ENCODE data around the gene TMC4. TPM values are rescaled to one million over a fixed set of nuclear protein-coding genes. Genes with fewer than 3 reads are reported as not detected.
A peak's percentile ranks its signal among the peaks of the same experiment; 100 is the strongest.

TMC4 gene
- total RNA-seq, 1 experiment from 2014 or later: 175 TPM

DNA sequence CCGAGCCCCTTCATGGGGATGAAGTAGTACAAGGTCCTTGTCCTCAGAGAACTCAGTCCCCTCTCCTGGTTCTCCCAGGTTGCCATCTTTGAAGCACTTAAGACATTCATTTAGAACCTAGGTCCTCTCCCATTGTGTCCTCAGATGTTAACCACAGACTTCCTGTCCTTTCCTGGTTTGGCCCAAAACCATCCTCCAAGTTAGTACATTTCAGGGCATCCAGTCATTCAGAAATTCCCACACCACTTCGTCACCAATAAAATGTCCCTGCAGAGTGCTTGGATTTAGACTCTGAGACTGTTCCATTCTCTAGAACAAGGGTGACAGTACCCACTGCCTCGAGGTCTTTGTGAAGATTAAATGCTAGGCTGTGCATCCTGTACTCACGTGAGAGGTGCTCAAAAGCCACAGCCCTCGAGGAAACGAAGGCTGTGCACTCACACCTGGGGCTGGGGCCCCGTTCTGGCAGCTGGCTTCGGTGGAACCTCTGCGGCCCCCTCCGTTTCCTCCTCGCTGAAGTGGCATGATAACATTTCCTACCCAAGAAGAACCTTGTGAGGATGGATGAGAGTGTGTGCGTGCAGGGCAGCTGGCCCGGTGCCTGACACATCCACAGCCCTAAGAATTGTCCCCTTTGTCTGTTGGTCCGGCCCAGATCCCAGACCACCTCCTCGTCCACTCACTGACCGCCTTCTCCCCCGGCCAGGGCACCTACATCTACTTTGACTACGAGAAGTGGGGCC is 18.2 kb downstream of the TMC4 start:
- Histone ChIP-seq H3K9me3 (ENCODE audit: insufficient read depth, low read depth) (no peaks in the 10 kb centered on the region), H3K36me3 (ENCODE audit: low read depth) (peaks cover 16% of the 10 kb centered on the region), H3K79me2 (ENCODE audit: low read depth) (peaks cover 14% of the 10 kb centered on the region), H3K4me2 (no peak overlapping the region), H3K27ac (no peak overlapping the region), H4K20me1 (ENCODE audit: insufficient read depth) (peaks cover 40% of the 10 kb centered on the region), H2AFZ (no peak overlapping the region), H3K9me2 (ENCODE audit: insufficient read depth) (no peaks in the 10 kb centered on the region), H3K4me3 (no peak overlapping the region), H3K4me1 (replicated peaks; ENCODE audit: insufficient read depth) (peaks cover 12% of the 10 kb centered on the region), H3K27me3 (ENCODE audit: insufficient read depth, low read depth) (no peaks in the 10 kb centered on the region), H3F3A (ENCODE audit: insufficient read depth, low read depth) (peaks cover 77% of the 10 kb centered on the region)
- DNase-seq: peak in 1 of 2 experiments; percentile 30
- POLR2A ChIA-PET (ENCODE audit: unreplicated experiment): no interaction called here
- BruUV-seq (replicated peaks): no TSS peak
- CTCF ChIA-PET: no interaction called here
- intact Hi-C loops (cut with micrococcal nuclease; ENCODE audit: unreplicated experiment): no loop called here
- TF ChIP-seq, protein P1, sequence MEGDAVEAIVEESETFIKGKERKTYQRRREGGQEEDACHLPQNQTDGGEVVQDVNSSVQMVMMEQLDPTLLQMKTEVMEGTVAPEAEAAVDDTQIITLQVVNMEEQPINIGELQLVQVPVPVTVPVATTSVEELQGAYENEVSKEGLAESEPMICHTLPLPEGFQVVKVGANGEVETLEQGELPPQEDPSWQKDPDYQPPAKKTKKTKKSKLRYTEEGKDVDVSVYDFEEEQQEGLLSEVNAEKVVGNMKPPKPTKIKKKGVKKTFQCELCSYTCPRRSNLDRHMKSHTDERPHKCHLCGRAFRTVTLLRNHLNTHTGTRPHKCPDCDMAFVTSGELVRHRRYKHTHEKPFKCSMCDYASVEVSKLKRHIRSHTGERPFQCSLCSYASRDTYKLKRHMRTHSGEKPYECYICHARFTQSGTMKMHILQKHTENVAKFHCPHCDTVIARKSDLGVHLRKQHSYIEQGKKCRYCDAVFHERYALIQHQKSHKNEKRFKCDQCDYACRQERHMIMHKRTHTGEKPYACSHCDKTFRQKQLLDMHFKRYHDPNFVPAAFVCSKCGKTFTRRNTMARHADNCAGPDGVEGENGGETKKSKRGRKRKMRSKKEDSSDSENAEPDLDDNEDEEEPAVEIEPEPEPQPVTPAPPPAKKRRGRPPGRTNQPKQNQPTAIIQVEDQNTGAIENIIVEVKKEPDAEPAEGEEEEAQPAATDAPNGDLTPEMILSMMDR (conservative IDR thresholded peaks at IDR 0.05): no peak
- no peak for TF ChIP-seq EZH2 (IDR thresholded peaks at IDR 0.05; ENCODE audit: low read depth)

DNA sequence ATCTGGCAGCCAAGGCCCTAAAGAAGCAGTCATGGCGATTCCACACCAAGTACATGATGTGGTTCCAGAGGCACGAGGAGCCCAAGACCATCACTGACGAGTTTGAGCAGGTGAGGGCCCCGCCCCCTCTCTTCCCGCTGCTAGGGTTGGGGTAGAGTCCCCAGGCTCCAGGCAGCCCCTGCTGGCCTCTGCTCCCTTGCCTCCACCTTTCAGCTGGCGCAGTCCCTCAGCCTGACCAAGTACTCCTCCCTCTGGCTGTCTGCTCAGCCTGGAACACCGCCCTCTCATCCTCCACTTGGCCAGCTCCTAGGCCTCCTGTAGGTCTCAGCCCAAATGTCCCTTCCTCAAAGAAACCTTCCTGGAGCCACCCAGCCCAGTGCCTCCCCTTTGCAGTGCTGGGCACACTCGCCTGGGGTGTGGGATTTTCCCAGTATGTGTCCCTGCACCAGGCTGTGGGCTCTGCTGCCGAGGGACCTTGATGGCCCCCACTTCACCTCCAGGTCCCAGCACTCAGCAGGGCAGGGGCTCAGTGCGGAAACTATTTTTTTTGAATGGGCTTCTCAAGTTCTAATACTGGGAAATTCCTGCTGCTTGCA is 19.1 kb downstream of the TMC4 start:
- no peak overlapping the region for H3K4me3 ChIP-seq
- peaks cover 40% of the 10 kb centered on the region for H4K20me1 ChIP-seq (ENCODE audit: insufficient read depth)
- H3K4me1 ChIP-seq (replicated peaks; ENCODE audit: insufficient read depth): peaks cover 12% of the 10 kb centered on the region
- no peaks in the 10 kb centered on the region for H3K27me3 ChIP-seq (ENCODE audit: insufficient read depth, low read depth)
- peaks cover 16% of the 10 kb centered on the region for H3K36me3 ChIP-seq (ENCODE audit: low read depth)
- no peak overlapping the region for H2AFZ ChIP-seq
- no peaks in the 10 kb centered on the region for H3K9me2 ChIP-seq (ENCODE audit: insufficient read depth)
- H3K79me2 ChIP-seq (ENCODE audit: low read depth): peaks cover 11% of the 10 kb centered on the region
- H3F3A ChIP-seq (ENCODE audit: insufficient read depth, low read depth): peaks cover 78% of the 10 kb centered on the region
- TF ChIP-seq EZH2 (IDR thresholded peaks at IDR 0.05; ENCODE audit: low read depth): no peak
- TF ChIP-seq, protein P1 (conservative IDR thresholded peaks at IDR 0.05): no peak
- no TSS peak for BruUV-seq (replicated peaks)
- H3K4me2 ChIP-seq: no peak overlapping the region
- CTCF ChIA-PET: no interaction called here
- DNase-seq: peak in 1 of 2 experiments; percentile 28
- H3K9me3 ChIP-seq (ENCODE audit: insufficient read depth, low read depth): no peaks in the 10 kb centered on the region
- intact Hi-C loops (cut with micrococcal nuclease; ENCODE audit: unreplicated experiment): no loop called here
- POLR2A ChIA-PET (ENCODE audit: unreplicated experiment): no interaction called here
- no peak overlapping the region for H3K27ac ChIP-seq

DNA sequence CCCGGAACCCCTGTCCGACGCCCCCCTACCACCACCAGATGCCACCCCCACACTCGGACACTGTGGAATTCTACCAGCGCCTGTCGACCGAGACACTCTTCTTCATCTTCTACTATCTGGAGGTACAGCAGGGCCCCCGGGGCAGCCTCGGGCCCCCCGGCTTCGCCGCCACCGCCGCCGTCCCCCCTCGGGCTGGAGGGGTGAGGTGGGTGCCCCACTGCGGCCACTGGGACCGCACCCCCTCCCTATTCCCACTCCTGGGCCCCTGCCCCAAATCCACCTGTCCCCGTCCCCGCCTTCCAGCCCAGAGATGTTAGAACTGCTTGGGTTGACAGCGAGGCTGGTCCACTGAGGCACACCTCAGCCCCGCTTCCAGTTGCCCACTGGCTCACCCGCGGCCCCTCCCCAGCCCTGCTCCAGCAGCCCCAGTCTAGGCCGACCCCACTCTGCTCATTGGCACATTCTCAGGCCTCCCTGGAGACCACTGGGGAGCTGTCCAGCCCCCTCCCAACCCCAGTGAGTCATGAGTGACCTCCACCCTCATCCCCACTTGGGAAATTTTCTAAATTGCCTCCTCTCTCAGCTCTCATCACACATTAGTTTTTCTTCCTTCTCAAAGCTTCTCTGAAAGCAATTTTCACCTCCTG is 20.0 kb downstream of the TMC4 start:
- DNase-seq: peak in 1 of 2 experiments; percentile 9
- no TSS peak for BruUV-seq (replicated peaks)
- Histone ChIP-seq H3F3A (ENCODE audit: insufficient read depth, low read depth) (peaks cover 73% of the 10 kb centered on the region), H3K9me3 (ENCODE audit: insufficient read depth, low read depth) (no peaks in the 10 kb centered on the region), H3K9me2 (ENCODE audit: insufficient read depth) (no peaks in the 10 kb centered on the region), H3K4me1 (replicated peaks; ENCODE audit: insufficient read depth) (peaks cover 5% of the 10 kb centered on the region; the same call in 1 of the 2 replicates), H2AFZ (no peak overlapping the region), H3K27me3 (ENCODE audit: insufficient read depth, low read depth) (no peaks in the 10 kb centered on the region), H3K4me2 (no peak overlapping the region), H3K4me3 (no peak overlapping the region), H3K79me2 (ENCODE audit: low read depth) (peaks cover 3% of the 10 kb centered on the region; the same call in 1 of the 2 replicates), H4K20me1 (ENCODE audit: insufficient read depth) (peaks cover 40% of the 10 kb centered on the region), H3K27ac (no peak overlapping the region), H3K36me3 (ENCODE audit: low read depth) (peaks cover 16% of the 10 kb centered on the region)
- ChIA-PET CTCF (no interaction called here), POLR2A (ENCODE audit: unreplicated experiment) (interaction anchor here (0.7 kb wide), 1 partner anchor 16 kb away, joined by 4 read pairs; the partner anchor contains the start of gene CNOT3)
- TF ChIP-seq, protein P1 (conservative IDR thresholded peaks at IDR 0.05): no peak
- TF ChIP-seq EZH2 (IDR thresholded peaks at IDR 0.05; ENCODE audit: low read depth): no peak
- intact Hi-C loops (cut with micrococcal nuclease; ENCODE audit: unreplicated experiment): no loop called here

Measured in PC-9 (cell line).